Stimulated activated CD4-positive, alpha-beta T cell treated with anti-CD3 and anti-CD28 coated beads, Interleukin-4, amount 100 ng/mL, for 4 hours (primary cell): ENCODE results near the gene PCTP.

Source experiments
- DNase-seq, 2 experiments: peaks; one replicate each; pipeline ENCODE4 v3.0.0-alpha.2; 2020

PCTP gene

GRCh38 chr17:55760643-55761355 is 9.9 kb downstream of the PCTP start:
- no peak for DNase-seq

- DNase-seq, result no peak
Measured at GRCh38 chr17:55762086-55762858, 11.4 kb downstream of the PCTP start.

- no peak for DNase-seq
Measured at GRCh38 chr17:55763856-55764255, 13.0 kb downstream of the PCTP start.

DNA sequence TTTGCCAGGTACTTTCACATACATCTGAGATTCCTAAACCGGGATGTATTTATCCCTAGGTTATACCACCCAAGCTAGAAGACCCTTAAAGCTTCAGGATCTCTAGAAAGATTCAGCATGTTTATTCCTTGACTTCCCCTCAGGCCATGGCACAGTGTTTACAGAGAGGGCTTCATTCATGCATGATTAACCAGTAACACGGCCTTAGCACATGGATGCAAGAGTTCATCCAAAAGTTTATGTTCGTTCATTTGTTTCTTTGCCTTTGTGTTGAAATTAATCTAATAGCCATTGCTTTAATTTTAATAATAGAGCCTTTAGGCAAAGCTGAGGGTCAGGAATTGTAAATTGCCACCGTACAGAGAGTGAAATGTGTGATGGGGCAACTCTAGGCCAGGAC is 13.8 kb downstream of the PCTP start:
- no peak for DNase-seq

DNA sequence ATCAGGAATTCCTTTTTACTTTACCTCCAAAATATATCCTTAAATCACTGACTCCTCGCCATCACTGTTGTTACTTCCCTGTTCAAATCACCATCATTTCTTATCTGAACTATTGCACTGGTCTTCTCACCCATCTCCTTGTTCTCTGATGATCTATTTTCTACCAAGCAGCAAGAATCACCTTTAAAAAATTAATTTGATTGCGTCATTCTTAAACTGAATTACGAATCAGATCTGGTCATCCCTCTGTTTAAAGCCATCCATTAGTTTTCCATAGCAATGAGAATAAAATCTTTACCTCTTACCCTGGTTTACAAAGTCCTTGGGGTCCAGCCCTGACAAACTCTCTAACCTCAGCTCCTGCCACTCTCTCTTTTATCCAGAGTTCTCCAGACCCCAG is 14.6 kb downstream of the PCTP start:
- no peak for DNase-seq

- DNase-seq, result no peak
Measured at GRCh38 chr17:55768936-55769624, 18.2 kb downstream of the PCTP start.

GRCh38 chr17:55769625-55770000 is 18.8 kb downstream of the PCTP start:
- DNase-seq, result no peak

DNA sequence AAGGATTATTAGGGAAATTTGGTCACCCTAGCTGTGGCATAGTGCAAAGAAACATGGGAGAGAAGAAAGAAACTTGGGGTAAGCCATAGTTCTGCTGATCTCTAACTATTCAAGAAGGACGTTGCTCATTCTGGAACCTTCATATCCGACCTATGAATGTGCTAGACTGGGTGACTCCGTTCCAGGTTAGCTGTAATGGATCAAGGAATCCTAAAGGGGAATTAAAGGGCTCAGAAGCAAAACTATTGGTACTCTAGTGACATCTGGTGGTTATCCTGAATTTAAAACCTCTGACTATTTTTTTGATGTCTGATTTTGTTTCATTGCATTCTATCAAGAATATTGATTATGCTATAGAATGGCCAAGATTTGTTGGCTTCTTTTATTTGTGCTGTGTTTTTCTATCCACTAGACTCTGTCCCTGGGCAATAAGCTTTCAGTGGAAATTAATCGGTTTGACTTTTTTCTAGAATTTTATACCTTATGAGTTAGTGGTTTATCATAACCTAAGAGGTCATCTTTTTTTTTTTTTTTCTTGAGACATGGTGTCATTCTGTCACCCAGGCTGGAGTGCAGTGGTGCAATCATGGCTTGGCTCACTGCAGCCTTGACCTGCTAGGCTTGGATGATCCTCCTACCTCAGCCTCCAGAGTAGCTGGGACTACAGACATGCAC is 19.5 kb downstream of the PCTP start:
- no peak for DNase-seq

GRCh38 chr17:55772086-55772485 is 21.2 kb downstream of the PCTP start:
- no peak for DNase-seq

DNA sequence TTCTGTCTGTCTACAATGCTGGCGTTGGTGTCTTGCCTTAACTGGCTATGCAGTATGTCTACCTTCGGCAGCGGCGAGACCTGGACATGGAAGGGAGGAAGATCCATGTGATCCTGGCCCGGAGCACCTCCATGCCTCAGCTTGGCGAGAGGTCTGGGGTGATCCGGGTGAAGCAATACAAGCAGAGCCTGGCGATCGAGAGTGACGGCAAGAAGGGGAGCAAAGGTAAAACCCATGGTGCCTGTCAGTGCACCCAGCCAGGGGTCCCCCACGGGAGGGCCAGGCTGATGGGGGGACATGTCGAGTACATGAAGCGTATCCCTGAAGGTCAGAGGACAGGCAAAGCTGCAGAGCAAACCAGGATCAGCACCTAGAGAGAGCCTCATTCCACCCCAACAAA is 22.8 kb downstream of the PCTP start:
- DNase-seq, result no peak

GRCh38 chr17:55774846-55775271 is 24.0 kb downstream of the PCTP start:
- no peak for DNase-seq

DNA sequence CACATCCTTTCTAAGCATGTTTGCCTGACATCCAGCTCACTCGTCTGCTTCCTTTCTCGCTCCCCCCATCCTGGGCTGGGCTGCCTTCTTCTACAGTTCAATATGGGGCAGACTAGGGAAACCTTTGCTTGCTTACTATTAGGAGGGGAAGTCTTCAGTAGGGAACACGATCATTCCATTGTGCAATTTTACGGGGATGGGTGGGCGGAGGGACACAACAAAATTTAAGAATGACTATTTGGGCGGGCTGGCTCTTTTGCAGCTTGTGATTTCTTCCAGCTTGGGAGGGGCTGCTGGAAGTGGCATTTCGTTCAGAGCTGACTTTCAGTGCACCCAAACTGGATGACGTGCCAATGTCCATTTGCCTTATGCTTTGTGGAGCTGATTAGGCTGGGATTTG is 25.4 kb downstream of the PCTP start:
- DNase-seq, result no peak

- DNase-seq, result no peak
Measured at GRCh38 chr17:55777471-55777971, 26.7 kb downstream of the PCTP start.

DNA sequence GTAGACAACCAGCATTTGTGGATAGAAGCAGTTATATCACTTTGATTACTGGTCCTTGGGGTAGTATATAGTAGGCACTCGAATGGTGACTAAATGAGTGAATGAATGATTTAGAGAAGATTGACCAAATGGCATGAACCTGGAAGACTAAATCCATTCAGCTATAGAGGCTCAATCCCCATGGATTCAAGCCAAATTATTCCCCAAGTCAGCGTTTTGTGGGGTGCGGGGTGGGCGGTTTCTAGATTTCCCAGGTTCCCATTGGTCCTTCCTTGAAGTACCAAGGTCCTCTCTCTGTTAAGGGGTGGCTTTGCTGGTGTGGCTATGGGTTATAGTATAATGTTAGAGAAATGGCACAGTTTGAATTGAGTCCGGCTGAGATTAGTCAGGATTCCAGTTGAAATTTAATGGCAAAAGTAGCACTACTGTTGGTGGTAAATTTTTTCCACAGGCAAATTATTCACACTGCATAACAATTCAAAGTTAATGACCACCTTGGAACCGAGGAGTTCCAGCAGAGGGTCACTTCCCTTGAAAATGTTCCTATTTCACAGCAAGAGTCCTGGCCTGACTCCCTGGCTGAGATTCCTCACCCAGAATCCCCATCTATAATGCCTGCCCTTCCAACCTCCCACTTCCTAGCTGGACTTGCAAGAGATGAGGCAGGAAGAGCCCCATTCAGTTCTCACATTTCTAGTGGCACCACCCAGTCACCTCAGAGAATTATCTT is 27.7 kb downstream of the PCTP start:
- no peak for DNase-seq

DNA sequence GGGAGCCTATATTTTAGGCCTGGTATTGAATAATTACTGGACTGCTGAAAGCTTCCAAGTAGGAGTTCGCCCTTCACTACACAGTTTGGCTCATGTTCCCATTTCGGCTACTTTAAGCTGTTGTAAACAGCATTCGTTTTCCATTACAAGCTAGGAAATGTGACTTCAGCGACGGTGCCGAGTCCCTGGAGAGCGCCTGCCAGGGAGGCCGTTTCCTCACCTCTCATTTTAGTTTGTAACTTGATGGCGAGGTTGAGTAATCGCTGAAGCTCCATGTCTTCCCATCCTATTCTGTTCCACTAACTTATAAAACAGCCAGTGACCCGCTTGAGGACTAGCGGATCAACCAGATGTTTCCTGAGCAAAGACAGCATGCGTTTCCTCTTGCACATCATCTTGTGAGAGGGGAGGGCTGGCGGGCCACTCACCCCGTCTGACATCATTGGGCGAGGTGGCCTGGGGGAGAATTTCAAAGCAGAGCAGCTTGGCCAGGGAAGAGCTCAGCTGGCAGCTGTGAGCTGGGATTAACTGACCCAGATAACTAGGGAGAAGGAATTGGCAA is 32.9 kb downstream of the PCTP start:
- no peak for DNase-seq

- DNase-seq, result no peak
Measured at GRCh38 chr17:55784666-55785065, 33.8 kb downstream of the PCTP start.

- DNase-seq, result no peak
Measured at GRCh38 chr17:55785181-55785580, 34.3 kb downstream of the PCTP start.

- DNase-seq, result no peak
Measured at GRCh38 chr17:55793272-55793671, 42.4 kb downstream of the PCTP start.

- DNase-seq, result no peak
Measured at GRCh38 chr17:55794725-55795482, 44.1 kb downstream of the PCTP start.

DNA sequence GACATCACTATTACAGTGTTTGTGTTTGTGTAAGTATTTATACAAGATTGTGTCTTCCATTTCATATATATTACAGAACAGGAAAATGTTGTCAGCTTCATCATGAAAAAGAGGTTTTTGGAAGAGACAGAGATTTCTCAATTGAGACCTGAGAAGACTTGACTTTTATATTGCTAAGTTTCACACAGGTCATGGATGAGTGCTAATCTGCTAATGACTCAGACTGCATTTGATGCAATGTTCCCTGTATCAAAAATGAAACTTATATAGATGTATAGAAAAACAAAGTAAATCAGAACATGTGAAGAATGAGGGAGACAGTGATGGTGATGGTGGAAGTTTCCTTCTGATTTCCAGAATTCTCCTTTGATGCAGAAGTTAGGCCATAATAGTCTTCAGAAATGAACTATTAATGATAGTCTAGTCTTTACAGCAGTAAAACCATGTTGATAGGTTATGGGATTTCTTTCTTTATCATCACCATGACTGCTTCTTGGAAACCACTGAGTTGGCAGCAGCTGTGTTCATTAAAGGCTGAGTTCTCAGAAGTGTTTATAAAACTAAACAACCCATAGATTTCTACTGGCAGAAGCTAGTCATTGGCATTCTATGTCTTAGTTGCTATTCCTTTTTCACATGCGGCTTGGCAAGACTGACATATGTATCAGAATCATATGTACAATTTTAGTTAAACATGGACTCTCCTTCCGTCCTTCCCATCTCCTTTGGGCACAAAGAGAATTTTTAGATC is 56.1 kb downstream of the PCTP start:
- no peak for DNase-seq

DNA sequence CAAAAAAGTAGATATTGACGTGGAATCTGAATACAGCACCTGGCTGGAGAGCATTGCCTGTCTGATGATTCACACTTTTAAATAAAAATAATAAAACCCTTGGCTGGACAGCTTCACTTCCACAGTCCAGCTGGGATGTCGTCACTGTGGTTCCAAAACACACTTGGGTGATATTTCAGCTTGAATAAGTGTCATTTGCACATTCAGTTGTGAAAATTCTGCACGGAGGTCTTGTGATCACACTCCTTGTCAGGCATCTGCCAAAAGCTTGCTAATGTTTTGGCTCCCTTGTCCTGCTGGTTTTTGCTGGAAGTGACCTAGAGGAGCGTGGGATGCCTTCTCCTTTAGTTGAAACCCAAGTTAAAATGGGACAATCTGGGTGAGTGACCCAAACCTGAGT is 60.7 kb downstream of the PCTP start:
- DNase-seq, result no peak
